DMS114 treated with DMSO at 0.1 percent for 48 hours (cell line): ENCODE results near the gene ABCB10.
"Not testable (repeated sequence)": the region's sequence is repeated elsewhere in the genome, so short reads cannot be mapped to it uniquely, and the experiment has no call there.

Experiments used
- DNase-seq: peaks from one replicate; lab custom pipeline; 2025; ENCODE audit not compliant: unreplicated experiment; lab: John Stamatoyannopoulos, UW

The ABCB10 gene

GRCh38 chr1:229537894-229538293, 20.6 kb downstream of the ABCB10 start:
- no peak for DNase-seq

DNA sequence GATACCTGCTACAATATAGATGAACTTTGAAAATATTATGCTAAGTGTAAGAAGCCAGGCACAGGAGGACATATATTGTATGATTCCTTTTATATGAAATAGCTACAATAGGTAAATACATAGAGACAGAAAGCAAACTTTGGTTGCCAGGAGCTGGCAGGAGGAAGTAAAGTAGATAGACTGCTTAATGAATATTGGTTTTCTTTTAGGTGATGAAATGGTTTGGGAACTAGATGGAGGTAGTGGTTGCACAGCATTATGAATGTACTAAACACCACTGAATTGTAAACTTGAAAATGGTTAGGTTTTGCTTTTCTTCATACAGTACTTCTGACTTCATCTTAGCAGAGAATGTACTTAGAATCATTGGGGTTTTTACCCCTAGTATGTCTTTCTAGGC, 21.5 kb downstream of the ABCB10 start:
- no peak for DNase-seq

DNA sequence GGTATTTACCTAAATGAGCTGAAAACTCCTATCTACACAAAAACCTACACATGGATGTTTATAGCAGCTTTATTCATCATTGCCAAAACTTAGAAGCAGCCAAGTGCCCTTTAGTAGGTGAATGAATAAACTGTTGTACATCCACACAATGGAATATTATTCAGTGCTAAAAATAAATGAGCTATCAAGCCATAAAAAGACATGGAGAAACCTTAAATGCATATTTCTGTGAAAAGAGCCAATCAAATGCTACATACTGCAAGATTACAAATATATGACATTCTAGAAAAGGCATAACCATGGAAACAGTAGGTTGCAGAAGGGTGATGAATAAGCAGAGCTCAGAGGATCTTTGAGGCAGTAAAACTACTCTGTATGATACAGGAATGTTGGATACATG, 23.3 kb downstream of the ABCB10 start:
- DNase-seq: no peak

DNA sequence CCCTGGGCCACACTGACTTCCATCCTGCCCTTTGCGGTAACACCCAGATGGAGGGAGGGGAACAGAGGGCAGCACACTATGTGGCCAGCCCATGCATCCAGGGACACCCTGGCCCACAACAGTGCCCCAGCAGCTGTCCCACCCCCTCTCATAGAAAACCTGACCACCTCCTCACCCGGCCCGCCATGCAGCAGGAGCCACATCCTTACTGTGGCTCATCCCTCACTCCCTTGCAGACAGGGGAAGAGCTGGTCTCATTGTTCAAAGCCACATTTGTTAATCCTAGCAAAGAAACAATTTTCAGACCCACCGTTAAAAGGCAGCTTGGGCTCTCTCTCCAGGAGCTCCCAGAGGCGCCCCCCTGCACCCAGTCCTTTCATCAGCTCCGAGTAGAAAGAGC, 27.2 kb downstream of the ABCB10 start:
- DNase-seq: no peak

DNA sequence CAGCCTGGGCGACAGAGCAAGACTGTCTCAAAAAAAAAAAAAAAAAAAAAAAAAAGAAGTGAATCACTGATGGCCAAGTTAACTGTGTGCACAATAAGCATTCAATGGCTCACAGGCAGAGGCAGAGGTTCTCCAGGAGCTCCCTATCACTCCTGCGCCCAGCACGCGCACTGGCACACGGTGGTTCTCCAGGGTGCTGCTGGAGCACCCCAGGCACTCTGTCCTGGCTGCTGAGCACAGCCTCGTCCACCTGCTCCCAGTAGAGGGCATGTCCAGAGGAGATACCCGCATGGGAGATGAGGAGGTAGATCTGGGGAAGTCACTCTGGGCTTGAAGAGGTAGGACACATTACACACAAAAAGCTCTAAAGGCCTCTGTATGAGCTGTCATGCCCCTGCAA, 28.9 kb downstream of the ABCB10 start:
- no peak for DNase-seq

DNA sequence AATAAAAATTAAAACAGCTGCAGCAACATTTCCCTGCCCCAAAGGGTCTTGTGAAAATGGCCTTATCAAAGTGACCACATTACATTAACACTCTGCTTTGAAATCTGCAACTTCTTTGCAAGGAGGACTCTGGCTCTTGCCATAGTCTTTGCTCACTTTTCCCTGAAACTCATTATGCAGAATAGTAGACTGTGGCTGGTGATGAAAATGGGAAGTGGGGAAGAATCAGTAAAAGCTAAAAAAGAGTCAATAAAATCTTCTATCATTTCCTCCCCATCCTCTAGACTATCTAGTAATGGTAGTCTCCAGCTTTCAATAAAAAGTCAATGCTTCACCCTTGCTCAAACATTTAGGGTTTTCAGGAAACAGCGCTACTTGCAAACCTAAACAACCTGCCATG, 31.8 kb downstream of the ABCB10 start:
- DNase-seq: no peak

DNA sequence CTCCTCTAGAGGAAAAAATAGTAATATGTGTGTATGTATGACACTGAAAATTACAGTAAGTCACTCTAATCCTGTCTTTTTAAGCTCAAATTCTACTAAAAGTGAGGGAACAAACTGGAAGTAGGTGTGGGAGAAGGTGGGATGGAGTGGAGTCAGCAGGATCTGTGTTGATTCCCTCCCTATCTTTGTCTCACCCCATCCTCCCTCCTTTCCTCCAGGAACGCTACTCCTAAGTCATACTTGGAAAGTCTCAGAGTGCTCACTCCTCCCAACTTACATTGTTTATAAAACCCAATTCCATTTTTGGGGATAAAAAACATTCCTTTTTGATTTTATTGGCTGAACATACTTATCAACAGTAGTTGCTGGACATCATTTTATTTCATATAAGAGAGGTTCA, 35.5 kb downstream of the ABCB10 start:
- no peak for DNase-seq

DNA sequence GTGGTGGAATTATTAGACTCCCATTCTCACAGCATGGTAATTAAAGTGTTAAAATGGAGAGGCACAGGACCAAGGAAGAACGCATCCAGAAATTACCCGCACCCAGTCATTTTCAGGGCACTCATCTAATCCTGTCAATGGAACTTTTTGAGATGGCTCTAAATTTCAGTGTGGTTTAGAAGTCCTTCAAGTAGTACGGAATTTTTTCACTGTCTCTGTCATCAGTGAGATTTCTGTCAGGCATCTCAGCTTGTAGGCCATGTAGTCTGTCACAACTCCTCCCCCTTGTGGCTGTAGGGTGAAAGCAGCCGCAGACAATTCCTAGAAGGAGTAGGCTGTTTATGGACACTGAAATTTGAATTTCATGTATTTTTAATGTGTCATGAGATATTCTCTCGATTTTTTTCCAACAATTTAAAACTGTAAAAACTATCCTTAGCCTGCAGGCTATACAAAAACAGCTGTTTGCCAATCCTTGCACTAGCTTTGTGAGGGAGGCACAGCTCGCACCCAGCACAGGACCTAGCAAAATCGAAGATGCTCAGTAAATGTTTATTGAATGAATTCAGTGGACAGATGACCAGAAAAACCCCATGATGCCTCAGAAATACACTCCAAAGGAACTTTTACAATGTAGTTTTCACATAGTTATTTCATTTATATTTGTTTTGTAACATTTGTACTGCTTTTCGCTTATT, 43.8 kb downstream of the ABCB10 start:
- peak; percentile 69 for DNase-seq

DNA sequence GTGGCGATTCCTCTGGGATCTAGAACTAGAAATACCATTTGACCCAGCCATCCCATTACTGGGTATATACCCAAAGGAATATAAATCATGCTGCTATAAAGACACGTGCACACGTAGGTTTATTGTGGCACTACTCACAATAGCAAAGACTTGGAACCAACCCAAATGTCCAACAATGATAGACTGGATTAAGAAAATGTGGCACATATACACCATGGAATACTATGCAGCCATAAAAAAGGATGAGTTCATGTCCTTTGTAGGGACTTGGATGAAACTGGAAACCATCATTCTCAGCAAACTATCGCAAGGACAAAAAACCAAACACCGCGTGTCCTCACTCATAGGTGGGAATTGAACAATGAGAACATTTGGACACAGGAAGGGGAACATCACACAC, 46.9 kb downstream of the ABCB10 start:
- DNase-seq: not testable (repeated sequence)

GRCh38 chr1:229511201-229511600, 47.3 kb downstream of the ABCB10 start:
- not testable (repeated sequence) for DNase-seq

- no peak for DNase-seq
These were observed 48.9 kb downstream of the ABCB10 start for GRCh38 chr1:229509576-229509975.

DNA sequence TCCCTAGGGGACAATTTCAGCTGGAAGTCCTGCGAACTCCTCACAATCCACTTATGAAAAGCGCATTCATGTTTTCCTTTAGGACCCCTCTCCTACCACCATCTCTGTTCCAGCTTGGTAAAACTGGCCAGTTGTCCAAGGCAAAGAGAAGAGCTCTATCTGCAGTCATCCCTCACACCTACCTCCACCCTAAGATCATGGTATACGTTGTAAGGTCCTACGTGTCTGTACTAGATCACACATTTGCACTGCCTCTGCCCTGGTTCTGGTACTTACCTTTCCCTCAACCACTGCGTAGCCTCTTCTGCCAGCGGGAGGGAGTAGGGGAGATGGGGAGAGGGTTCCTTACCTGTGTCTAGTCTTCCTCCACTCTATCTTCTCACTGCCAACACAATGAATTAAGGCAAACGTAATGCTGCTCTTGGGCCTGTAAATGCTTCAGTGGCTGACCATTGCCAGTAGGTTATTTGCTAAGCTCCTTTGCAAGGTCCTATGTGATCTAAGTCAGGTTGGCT, 49.6 kb downstream of the ABCB10 start:
- DNase-seq: no peak

DNA sequence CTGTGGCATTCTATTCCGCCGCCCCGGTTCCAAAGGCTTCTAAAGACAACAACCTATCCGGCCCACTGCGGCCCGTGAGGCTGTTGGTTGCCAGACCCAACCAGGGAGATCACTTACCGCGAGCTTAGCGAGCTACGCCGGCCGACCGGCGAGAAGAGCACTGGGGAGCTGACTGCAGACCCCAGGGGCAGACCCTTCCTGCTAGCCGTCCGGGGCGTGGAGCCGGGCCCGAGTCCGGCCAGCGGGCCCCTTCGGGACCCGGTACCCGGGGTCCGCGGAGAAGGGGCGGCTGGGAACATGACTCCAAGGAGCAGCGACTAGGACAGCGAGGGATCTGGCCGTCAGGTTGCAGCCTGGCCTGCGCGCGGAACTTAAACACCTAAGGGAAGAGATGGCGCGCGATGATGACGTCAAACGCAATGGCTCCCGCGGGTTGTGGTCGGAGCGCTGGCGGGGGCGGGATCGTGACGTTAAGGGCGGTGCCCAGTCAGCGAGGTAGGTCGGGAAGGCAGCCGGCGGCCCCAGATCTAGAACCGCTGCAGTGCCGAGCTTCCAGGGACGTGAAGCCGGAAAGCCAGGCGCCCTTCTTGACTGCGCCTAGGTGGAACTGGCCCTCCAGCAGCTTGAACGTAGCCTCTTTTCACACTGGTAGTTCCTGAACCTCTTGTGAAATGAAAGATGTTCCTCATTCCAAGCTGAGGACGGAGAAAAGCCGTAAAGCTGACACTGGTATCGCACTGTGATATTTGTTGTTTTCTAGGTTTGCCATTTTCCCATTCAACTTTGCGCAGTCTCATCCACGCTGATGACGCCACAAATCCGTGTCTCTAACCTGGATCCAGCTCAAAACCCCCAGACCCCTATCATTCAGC, 50.3 kb downstream of the ABCB10 start, which contains the start of gene NUP133:
Gene NUP133, minus strand, starts transcription at position 391 of the 872 bp plus-strand sequence. Its CDS starts 92 bp downstream, at position 299.
- peak; percentile 93 for DNase-seq

DNA sequence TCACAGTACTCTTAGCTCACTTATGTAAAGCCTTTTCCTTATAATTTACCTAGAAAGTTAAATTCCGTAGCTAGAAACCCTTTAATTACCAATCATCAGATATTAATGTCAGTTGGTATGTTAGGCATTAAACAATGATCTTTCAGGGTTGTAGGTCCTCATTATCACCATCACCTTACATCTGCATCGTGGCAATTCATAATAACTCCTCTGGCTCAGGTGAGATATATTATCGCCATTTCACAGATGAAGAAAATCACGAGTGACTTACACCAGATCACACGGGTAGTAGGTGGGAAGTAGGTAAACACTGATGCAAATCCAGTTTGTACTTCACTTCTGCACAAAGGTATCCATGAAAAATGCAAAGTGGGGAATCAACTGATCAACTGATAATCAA, 51.0 kb downstream of the ABCB10 start:
- DNase-seq: no peak

DNA sequence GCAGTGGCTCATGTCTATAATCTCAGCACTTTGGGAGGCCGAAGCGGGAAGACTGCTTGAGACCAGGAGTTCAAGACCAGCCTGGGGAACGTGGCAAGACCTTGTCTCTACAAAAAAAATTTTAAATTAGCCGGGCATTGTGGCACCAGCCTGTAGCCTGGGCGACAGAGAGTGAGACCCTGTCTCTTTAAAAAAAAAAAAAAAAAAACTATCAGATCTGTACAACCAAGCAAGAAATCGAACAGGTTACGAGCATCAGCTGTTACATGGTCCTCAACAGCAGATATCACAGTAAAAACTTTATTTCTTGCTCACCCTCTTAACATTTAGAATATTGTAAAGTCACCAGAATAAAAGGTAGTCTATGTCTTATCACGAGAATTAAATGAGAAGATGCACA, 51.9 kb downstream of the ABCB10 start:
- no peak for DNase-seq

- no peak for DNase-seq
These were observed 62.7 kb downstream of the ABCB10 start for GRCh38 chr1:229495782-229496181.

GRCh38 chr1:229487181-229487580, 71.3 kb downstream of the ABCB10 start:
- DNase-seq: no peak

- no peak for DNase-seq
These were observed 73.2 kb downstream of the ABCB10 start for GRCh38 chr1:229485318-229485717.

DNA sequence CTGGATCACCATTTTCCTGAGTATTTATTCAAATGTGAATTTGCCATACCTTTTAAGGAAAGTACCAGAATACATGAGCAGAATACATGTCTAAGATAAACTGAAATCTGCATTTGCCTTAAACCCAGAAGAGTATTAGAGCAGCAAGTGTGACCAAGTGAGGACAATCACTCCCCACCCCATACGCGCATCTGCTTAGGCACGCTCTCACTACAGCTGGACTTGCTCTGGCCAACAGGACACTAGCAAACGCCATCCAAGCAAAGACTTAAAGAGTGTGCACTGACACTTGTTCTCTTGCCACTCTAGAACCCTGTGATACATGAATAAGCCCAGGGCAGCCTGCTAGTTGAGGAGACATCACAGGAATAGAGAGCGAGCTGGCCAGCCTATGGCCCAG, 76.0 kb downstream of the ABCB10 start:
- no peak for DNase-seq

DNA sequence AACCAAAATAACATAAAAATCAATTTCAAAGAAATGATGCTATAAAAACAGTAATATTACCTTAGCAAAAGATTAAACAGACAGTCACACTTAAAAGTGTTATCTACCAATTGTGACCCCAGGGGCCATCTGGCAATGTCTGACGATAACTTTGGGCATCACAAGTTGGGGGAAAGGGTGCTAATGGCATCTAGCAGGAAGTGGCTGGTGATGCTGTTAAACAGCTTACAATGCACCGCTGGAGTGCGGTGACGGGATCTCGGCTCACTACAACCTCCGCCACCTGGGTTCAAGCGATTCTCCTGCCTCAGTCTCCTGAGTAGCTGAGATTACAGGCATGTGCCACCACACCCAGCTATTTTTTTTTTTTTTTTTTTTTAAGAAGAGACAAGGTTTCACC, 78.0 kb downstream of the ABCB10 start:
- no peak for DNase-seq

DNA sequence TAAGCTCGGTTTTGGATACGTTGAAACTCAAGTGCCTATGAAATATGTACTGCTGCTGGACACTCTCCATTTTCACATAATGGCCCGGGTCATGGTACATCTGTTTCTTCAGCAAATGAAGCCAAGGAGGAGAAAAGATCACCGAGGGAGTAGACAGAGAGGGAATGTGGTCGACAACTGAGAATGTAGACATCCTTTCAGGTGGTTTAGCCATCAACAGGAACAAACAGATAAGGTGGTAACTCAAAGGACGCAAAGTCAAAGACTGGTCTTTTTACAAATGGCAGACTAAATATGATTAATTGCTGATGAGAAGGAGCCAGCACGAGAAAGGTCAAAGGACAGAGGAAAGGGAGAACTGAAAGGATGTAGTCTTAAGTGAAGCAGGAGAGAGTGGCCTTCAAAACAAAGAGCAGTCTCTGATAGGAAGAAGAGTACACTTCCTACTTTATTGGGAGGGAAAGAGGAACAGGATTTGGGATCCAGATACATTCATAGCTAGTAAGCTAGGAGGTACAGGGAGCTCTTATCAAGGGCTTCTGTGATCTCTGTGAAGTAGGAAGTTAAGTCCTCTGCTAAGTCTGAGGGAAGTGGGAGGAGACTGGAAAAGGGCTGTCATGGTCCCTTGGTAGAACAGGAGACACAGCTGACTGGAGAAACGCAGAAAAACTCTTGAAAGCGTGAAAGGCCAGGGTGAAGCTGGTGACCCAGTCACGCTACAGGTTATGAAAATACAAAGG, 78.7 kb downstream of the ABCB10 start:
- DNase-seq: no peak
